MM.1S (cell line): ENCODE results near the gene NUP210.

Experiments
- CTCF ChIP-seq: fragments of 300-600 bp; sonication (generic); IDR thresholded peaks from 2 replicates; pipeline ENCODE4 v1.5.1; 2016; ENCODE audit warnings: antibody characterized with exemption, low read length, mixed read lengths
- EZH2 ChIP-seq: fragments of 300-600 bp; sonication (generic); optimal IDR thresholded peaks from 2 replicates; pipeline ENCODE3; 2017; ENCODE audit warnings: low read depth, mild to moderate bottlenecking, antibody characterized with exemption, low read length, mixed read lengths
- EZH2phosphoT487 ChIP-seq: fragments of 300-600 bp; sonication (generic); IDR thresholded peaks from 2 replicates; pipeline ENCODE4 v1.6.1; 2018; ENCODE audit warnings: antibody characterized with exemption, low read length

- no peak for TF ChIP-seq CTCF
- no peak for TF ChIP-seq EZH2
- no peak for TF ChIP-seq EZH2phosphoT487
Measured at GRCh38 chr3:13319564-13320220, 100.4 kb downstream of the NUP210 start.
